ENCODE data around the gene LRRK1.

The LRRK1 gene

GRCh38 chr15:101054116-101054515 lies 135.0 kb downstream of the LRRK1 start:
- no peak for DNase-seq
- peaks cover 9% of the 10 kb centered on the region for H3K36me3 Mint-ChIP-seq (ENCODE audit: low read depth)
- H3K27me3 Mint-ChIP-seq (ENCODE audit: low read depth, poor library complexity), result peaks cover 19% of the 10 kb centered on the region
- no peak overlapping the region for H3K4me3 Mint-ChIP-seq
- H3K27ac Mint-ChIP-seq, result no peak overlapping the region
- peaks cover 39% of the 10 kb centered on the region for H3K4me1 Mint-ChIP-seq
- TF ChIP-seq CTCF (IDR thresholded peaks at IDR 0.05), result no peak
- peaks cover 6% of the 10 kb centered on the region for H3K9me3 Mint-ChIP-seq

DNA sequence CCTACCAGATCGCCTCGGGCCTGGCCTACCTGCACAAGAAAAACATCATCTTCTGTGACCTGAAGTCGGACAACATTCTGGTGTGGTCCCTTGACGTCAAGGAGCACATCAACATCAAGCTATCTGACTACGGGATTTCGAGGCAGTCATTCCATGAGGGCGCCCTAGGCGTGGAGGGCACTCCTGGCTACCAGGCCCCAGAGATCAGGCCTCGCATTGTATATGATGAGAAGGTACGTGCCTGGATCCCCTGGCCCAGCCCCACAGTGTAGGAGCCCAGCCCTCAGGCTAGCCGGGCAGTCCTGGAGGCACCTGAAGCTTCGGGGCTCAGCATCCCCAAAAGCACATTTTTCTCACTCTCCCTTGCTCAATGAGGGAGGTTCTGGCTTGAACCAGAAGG lies 135.8 kb downstream of the LRRK1 start:
- peaks cover 39% of the 10 kb centered on the region for H3K4me1 Mint-ChIP-seq
- no peak for TF ChIP-seq CTCF (IDR thresholded peaks at IDR 0.05)
- peaks cover 17% of the 10 kb centered on the region for H3K36me3 Mint-ChIP-seq (ENCODE audit: low read depth)
- peaks cover 22% of the 10 kb centered on the region for H3K27me3 Mint-ChIP-seq (ENCODE audit: low read depth, poor library complexity)
- peaks cover 14% of the 10 kb centered on the region for H3K9me3 Mint-ChIP-seq
- DNase-seq, result no peak
- H3K27ac Mint-ChIP-seq, result no peak overlapping the region
- no peak overlapping the region for H3K4me3 Mint-ChIP-seq

GRCh38 chr15:101055411-101055810 lies 136.3 kb downstream of the LRRK1 start:
- Mint-ChIP-seq H3K27me3 (ENCODE audit: low read depth, poor library complexity) (peaks cover 22% of the 10 kb centered on the region), H3K36me3 (ENCODE audit: low read depth) (peaks cover 20% of the 10 kb centered on the region), H3K4me3 (no peak overlapping the region), H3K9me3 (peaks cover 16% of the 10 kb centered on the region), H3K4me1 (peaks cover 42% of the 10 kb centered on the region), H3K27ac (no peak overlapping the region)
- no peak for TF ChIP-seq CTCF (IDR thresholded peaks at IDR 0.05)
- no peak for DNase-seq

- Mint-ChIP-seq H3K36me3 (ENCODE audit: low read depth) (peaks cover 20% of the 10 kb centered on the region), H3K9me3 (peaks cover 16% of the 10 kb centered on the region), H3K4me3 (no peak overlapping the region), H3K4me1 (peaks cover 37% of the 10 kb centered on the region), H3K27ac (peak overlapping the region; percentile 26), H3K27me3 (ENCODE audit: low read depth, poor library complexity) (peaks cover 21% of the 10 kb centered on the region)
- no peak for DNase-seq
- no peak for TF ChIP-seq CTCF (IDR thresholded peaks at IDR 0.05)
These were observed 137.5 kb downstream of the LRRK1 start for GRCh38 chr15:101056366-101057334.

- H3K9me3 Mint-ChIP-seq, result peaks cover 16% of the 10 kb centered on the region
- peak overlapping the region; percentile 29 for H3K27ac Mint-ChIP-seq
- DNase-seq, result no peak
- peaks cover 20% of the 10 kb centered on the region for H3K36me3 Mint-ChIP-seq (ENCODE audit: low read depth)
- peaks cover 35% of the 10 kb centered on the region for H3K4me1 Mint-ChIP-seq
- H3K4me3 Mint-ChIP-seq, result no peak overlapping the region
- H3K27me3 Mint-ChIP-seq (ENCODE audit: low read depth, poor library complexity), result peaks cover 11% of the 10 kb centered on the region
- no peak for TF ChIP-seq CTCF (IDR thresholded peaks at IDR 0.05)
These were observed 138.8 kb downstream of the LRRK1 start for GRCh38 chr15:101057841-101058407.

Data from nephron progenitor cell (in vitro differentiated cells).